Large intestine (tissue), 12 donors: Measurements from ENCODE around the gene TRIB2. TPM values are rescaled to one million over a fixed set of nuclear protein-coding genes. Genes with fewer than 3 reads are reported as not detected.

Experiments used
- DNase-seq, 2 donors: peaks; one replicate each; pipeline versions ENCODE4 v3.0.0 to v3.0.0-alpha.2; 2013
- H3K27ac ChIP-seq: one replicate; pipeline ENCODE4 v1.5.1; 2013; ENCODE audit warnings: low read length
- H3K27me3 ChIP-seq: 2 replicates; pipeline ENCODE4 v1.6.1; 2013; ENCODE audit warnings: low read length; ENCODE audit not compliant: control insufficient read depth, insufficient read depth
- H3K36me3 ChIP-seq: 2 replicates; pipeline ENCODE4 v1.6.1; 2013; ENCODE audit warnings: low read length; ENCODE audit not compliant: control insufficient read depth, insufficient read depth
- H3K4me1 ChIP-seq: one replicate; pipeline ENCODE4 v1.6.1; 2013; ENCODE audit warnings: low read length; ENCODE audit not compliant: control insufficient read depth, insufficient read depth
- H3K4me3 ChIP-seq: one replicate; pipeline ENCODE4 v1.5.1; 2013; ENCODE audit warnings: low read length
- H3K9me3 ChIP-seq: one replicate; pipeline ENCODE4 v1.6.1; 2013; ENCODE audit warnings: mild to moderate bottlenecking, low read depth, low read length, moderate library complexity; ENCODE audit not compliant: control insufficient read depth
- WGBS: methylation state at CpG from one replicate; pipeline ENCODE4 v1.1.5; 2013; ENCODE audit warnings: low lambda C conversion rate; ENCODE audit not compliant: insufficient coverage; 5-methylcytosine and 5-hydroxymethylcytosine counted together
- long read RNA-seq, 11 donors: transcript quantifications; one replicate each; lab custom pipeline, GENCODE V29; 2026
- polyA plus RNA-seq: library from polyadenylated mRNA; unstranded; fragments of 120-200 nt; gene quantifications from one replicate; pipeline ENCODE4 v1.2.1, GENCODE V29; 2013

Gene TRIB2
- polyA plus RNA-seq: 26.7 TPM
- long read RNA-seq, donor 1, full-length matches to known transcripts: 2 of 2 reads
- long read RNA-seq, donor 1, partial matches to known transcripts: 0 of 2 reads
- long read RNA-seq, donor 1, other reads (novel, unspliced or antisense): 0 of 2 reads
- long read RNA-seq, donor 2, full-length matches to known transcripts: 11 of 11 reads
- long read RNA-seq, donor 2, partial matches to known transcripts: 0 of 11 reads
- long read RNA-seq, donor 2, other reads (novel, unspliced or antisense): 0 of 11 reads
- long read RNA-seq, donor 3: 0 reads
- long read RNA-seq, donor 4: 0 reads
- long read RNA-seq, donor 5, full-length matches to known transcripts: 7 of 7 reads
- long read RNA-seq, donor 5, partial matches to known transcripts: 0 of 7 reads
- long read RNA-seq, donor 5, other reads (novel, unspliced or antisense): 0 of 7 reads
- long read RNA-seq, donor 6, full-length matches to known transcripts: 7 of 40 reads
- long read RNA-seq, donor 6, partial matches to known transcripts: 33 of 40 reads
- long read RNA-seq, donor 6, other reads (novel, unspliced or antisense): 0 of 40 reads
- long read RNA-seq, donor 7, full-length matches to known transcripts: 13 of 13 reads
- long read RNA-seq, donor 7, partial matches to known transcripts: 0 of 13 reads
- long read RNA-seq, donor 7, other reads (novel, unspliced or antisense): 0 of 13 reads
- long read RNA-seq, donor 8, full-length matches to known transcripts: 8 of 8 reads
- long read RNA-seq, donor 8, partial matches to known transcripts: 0 of 8 reads
- long read RNA-seq, donor 8, other reads (novel, unspliced or antisense): 0 of 8 reads
- long read RNA-seq, donor 9, full-length matches to known transcripts: 9 of 9 reads
- long read RNA-seq, donor 9, partial matches to known transcripts: 0 of 9 reads
- long read RNA-seq, donor 9, other reads (novel, unspliced or antisense): 0 of 9 reads
- long read RNA-seq, donor 10, full-length matches to known transcripts: 2 of 20 reads
- long read RNA-seq, donor 10, partial matches to known transcripts: 18 of 20 reads
- long read RNA-seq, donor 10, other reads (novel, unspliced or antisense): 0 of 20 reads
- long read RNA-seq, donor 11, full-length matches to known transcripts: 4 of 4 reads
- long read RNA-seq, donor 11, partial matches to known transcripts: 0 of 4 reads
- long read RNA-seq, donor 11, other reads (novel, unspliced or antisense): 0 of 4 reads

DNA sequence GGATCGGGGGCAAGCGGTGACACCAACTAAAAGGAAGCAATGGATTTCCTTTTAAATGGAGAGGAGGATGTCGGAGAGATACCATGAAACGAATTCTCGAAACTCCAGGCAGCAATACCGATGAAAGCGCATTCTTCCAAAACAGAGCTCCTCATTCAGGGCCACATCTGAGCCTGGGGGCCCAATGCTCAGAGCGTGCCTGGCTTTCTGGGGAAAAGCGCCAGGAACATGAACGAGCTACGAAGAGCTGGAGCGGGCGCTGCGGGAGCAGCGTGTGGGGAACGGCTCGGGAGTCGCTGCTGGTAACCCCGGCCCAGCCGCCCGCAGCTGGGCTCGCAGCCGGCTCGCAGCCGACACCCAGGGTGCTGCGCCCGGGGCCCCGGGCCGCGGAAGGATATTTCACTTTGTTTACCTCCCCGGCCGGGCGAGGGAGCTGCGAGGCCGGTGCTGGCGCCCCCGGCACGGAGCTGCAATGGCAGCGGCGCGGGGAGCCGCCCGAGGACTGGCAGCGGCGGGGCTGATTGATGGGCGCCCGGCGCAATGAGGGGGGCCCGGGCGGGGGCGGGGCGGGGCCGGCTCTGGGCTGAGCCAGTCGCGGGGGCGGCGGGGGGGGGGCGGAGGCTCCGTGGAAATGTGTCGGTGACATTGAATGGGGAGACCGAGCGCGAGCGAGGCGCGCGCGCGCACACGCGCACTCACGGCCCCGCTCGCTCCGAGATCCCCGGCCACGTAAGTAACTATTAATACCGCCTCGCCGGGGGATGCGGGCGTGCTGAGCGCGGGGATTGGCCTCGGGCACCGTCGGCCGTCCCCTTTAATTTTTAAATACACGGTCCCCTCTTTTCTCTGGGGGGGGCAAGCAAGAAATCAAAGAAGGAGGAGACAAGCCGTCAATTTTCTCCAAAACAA is at the start of gene TRIB2:
Gene TRIB2, plus strand, starts transcription at position 655 of the 909 bp plus-strand sequence. CDS start 1,372 bp downstream, outside the sequence.
- Histone ChIP-seq H3K4me1 (no peaks in the 10 kb centered on the region), H3K4me3 (peak within 1 kb of the TSS; percentile 66), H3K9me3 (no peaks in the 10 kb centered on the region), H3K27me3 (peaks cover 48% of the 10 kb centered on the region), H3K36me3 (no peaks in the 10 kb centered on the region), H3K27ac (peak within 1 kb of the TSS; percentile 82)
- WGBS: no CpG with 5 or more reads among the region's 90 CpGs
- DNase-seq: peak; percentile 71 to 75

DNA sequence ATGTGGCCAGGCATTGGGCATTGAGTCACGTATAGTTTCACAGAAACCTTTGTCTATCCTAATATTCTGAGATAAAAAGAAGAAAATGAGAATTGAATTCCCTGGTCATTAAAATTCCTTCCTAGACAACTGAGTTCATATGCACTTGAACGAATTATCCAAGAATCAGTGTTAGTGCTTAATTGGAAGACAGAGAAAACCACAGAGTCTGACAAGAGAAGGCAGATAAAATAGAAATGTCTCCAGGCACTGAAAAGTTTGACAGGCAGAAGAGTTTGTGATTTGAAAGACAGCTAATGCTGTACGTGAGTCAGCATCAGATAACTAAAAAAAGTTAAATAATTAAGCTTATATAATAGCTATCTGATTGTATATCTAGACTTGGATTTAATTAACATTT is 47.7 kb upstream of the TRIB2 start:
- Histone ChIP-seq H3K36me3 (no peaks in the 10 kb centered on the region), H3K27me3 (no peaks in the 10 kb centered on the region), H3K27ac (no peak overlapping the region), H3K9me3 (peaks cover 5% of the 10 kb centered on the region), H3K4me1 (no peaks in the 10 kb centered on the region), H3K4me3 (no peak overlapping the region)
- WGBS: 59% methylated on average over 2 of the region's 3 CpGs
- no peak for DNase-seq

DNA sequence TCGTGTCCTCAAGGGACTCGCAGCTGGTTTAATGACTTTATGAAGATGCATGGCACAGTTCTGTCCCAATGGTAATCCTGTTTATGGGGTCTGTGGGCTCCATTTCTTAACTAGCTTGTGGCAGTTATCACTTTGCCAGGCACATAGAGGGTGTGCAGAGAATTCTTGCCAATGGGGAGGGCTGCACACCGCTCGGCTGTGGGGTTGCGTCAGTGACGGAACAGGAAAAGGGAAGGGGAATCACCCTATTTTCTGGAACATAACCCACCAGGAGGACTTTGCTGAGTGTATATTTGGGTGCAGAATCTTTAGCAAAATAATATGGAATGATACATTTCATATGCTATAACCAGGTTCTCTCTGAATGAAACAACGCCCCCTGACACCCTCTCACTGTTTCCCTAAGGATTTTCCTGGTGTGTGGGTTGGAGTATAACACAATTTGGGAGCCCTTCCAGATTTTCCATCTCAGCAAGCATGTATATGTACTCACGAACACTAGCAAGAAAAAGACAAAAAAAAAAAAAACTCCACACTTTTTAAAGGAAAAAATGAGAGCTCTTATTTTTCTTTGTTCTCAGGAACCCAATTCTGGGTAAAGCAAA is 43.9 kb upstream of the TRIB2 start:
- DNase-seq: no peak
- Histone ChIP-seq H3K27me3 (no peaks in the 10 kb centered on the region), H3K27ac (no peak overlapping the region), H3K9me3 (no peaks in the 10 kb centered on the region), H3K4me1 (no peaks in the 10 kb centered on the region), H3K4me3 (no peak overlapping the region), H3K36me3 (no peaks in the 10 kb centered on the region)
- WGBS: 100% methylated on average over 1 of the region's 8 CpGs

DNA sequence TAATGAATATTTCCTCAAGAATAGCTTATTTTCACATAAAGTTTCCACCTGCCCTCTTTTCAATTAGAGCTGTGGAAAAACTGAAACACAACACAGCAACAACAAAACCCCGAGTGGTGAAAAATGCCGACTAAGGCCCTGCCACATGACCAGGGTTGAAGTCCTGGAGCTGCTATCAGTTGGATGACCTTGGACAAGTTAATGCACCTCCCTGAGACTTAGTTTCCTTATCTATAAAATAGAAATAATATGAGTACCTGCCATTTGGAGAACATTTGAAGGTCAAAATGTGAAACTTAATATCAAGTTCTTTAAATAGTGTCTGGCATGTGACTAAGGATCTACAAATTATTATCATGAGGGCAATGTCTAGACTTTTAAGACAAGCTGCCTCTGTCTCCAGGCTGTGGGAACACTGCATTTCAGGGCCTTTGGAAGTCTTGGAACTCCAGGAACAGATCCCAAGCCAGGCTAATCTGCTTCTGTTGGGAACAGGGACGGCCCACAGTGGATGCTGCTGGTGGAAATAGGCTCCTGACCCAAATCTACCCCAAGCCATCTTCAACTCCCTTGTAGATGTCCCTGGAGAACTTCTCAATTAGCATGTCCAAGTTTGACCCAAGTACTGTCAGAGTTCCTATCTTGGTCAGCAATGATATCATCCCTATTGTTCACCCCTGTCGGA is 42.0 kb upstream of the TRIB2 start:
- Histone ChIP-seq H3K4me1 (no peaks in the 10 kb centered on the region), H3K9me3 (no peaks in the 10 kb centered on the region), H3K4me3 (no peak overlapping the region), H3K36me3 (no peaks in the 10 kb centered on the region), H3K27me3 (no peaks in the 10 kb centered on the region), H3K27ac (no peak overlapping the region)
- no peak for DNase-seq
- no CpG with 5 or more reads among the region's 4 CpGs for WGBS

GRCh38 chr2:12675352-12675795 is 41.4 kb upstream of the TRIB2 start:
- 40% methylated on average over 1 of the region's 7 CpGs for WGBS
- no peak for DNase-seq

DNA sequence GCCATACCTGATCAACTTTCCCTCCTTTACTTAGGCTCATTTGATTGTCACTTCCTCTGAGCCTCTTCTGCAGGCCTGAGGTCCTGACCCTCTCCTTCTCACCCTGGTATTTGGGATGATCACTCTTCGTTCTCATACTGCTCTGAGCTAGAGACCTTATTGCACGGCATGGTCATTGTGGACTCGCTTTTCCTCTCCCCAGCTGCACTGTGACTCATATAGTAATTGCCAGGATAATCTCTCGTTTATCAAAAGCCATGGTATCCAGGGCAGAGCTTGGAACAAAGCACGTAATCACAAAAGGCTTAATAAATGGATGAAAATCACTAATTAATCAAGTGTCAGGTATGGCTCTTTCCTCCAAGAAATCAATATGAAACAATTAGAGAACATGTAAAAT is 40.9 kb upstream of the TRIB2 start:
- H3K9me3 ChIP-seq: no peaks in the 10 kb centered on the region
- no peaks in the 10 kb centered on the region for H3K4me1 ChIP-seq
- WGBS: 20% methylated on average over 1 of the region's 5 CpGs
- H3K27ac ChIP-seq: no peak overlapping the region
- no peaks in the 10 kb centered on the region for H3K36me3 ChIP-seq
- no peaks in the 10 kb centered on the region for H3K27me3 ChIP-seq
- no peak for DNase-seq
- H3K4me3 ChIP-seq: no peak overlapping the region

More at GRCh38 chr2:12675352-12675795, 41.4 kb upstream of the TRIB2 start:
- Histone ChIP-seq H3K4me1 (no peaks in the 10 kb centered on the region), H3K9me3 (no peaks in the 10 kb centered on the region), H3K4me3 (no peak overlapping the region), H3K27ac (no peak overlapping the region), H3K36me3 (no peaks in the 10 kb centered on the region), H3K27me3 (no peaks in the 10 kb centered on the region)

- no peak for DNase-seq
- Histone ChIP-seq H3K27ac (no peak overlapping the region), H3K27me3 (no peaks in the 10 kb centered on the region), H3K4me3 (no peak overlapping the region), H3K4me1 (no peaks in the 10 kb centered on the region), H3K36me3 (no peaks in the 10 kb centered on the region), H3K9me3 (no peaks in the 10 kb centered on the region)
- 100% methylated on average over 1 of the region's 4 CpGs for WGBS
These were observed 40.0 kb upstream of the TRIB2 start for GRCh38 chr2:12676771-12677170.

- DNase-seq: no peak
- H3K27ac ChIP-seq: no peak overlapping the region
- no peaks in the 10 kb centered on the region for H3K9me3 ChIP-seq
- WGBS: no CpG with 5 or more reads among the region's 2 CpGs
- H3K36me3 ChIP-seq: no peaks in the 10 kb centered on the region
- no peak overlapping the region for H3K4me3 ChIP-seq
- no peaks in the 10 kb centered on the region for H3K4me1 ChIP-seq
- H3K27me3 ChIP-seq: no peaks in the 10 kb centered on the region
These were observed 38.5 kb upstream of the TRIB2 start for GRCh38 chr2:12678186-12678585.

DNA sequence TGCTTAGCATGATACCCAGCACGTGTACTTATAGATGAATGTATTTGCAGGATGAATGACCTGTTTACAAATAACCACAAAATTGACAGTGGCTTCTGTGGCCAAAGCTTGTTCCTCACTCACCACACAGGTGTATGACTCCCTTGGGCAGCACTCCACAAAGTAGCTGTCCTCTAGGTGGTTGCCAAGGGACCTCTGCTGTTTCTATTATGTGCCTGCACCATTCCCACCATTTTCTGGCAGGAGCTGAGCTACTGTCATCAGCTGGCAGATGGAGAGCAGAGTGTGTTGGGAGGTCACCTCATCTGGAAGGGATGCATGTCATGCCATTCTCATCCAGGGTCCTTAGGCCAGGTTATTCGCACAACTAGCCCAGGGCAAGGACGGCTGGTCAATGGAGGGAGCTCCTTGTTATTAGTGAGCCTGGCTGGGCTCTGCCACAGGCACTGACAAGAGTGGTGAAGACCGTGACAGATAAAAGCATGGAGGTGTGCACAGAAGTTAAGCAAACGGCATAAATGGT is 37.1 kb upstream of the TRIB2 start:
- no peaks in the 10 kb centered on the region for H3K4me1 ChIP-seq
- no CpG with 5 or more reads among the region's 5 CpGs for WGBS
- no peak for DNase-seq
- H3K9me3 ChIP-seq: no peaks in the 10 kb centered on the region
- H3K27me3 ChIP-seq: no peaks in the 10 kb centered on the region
- H3K36me3 ChIP-seq: no peaks in the 10 kb centered on the region
- H3K4me3 ChIP-seq: no peak overlapping the region
- H3K27ac ChIP-seq: no peak overlapping the region
